Measurements from ENCODE around the gene LAMTOR3.

The LAMTOR3 gene, protein sequence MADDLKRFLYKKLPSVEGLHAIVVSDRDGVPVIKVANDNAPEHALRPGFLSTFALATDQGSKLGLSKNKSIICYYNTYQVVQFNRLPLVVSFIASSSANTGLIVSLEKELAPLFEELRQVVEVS

DNA sequence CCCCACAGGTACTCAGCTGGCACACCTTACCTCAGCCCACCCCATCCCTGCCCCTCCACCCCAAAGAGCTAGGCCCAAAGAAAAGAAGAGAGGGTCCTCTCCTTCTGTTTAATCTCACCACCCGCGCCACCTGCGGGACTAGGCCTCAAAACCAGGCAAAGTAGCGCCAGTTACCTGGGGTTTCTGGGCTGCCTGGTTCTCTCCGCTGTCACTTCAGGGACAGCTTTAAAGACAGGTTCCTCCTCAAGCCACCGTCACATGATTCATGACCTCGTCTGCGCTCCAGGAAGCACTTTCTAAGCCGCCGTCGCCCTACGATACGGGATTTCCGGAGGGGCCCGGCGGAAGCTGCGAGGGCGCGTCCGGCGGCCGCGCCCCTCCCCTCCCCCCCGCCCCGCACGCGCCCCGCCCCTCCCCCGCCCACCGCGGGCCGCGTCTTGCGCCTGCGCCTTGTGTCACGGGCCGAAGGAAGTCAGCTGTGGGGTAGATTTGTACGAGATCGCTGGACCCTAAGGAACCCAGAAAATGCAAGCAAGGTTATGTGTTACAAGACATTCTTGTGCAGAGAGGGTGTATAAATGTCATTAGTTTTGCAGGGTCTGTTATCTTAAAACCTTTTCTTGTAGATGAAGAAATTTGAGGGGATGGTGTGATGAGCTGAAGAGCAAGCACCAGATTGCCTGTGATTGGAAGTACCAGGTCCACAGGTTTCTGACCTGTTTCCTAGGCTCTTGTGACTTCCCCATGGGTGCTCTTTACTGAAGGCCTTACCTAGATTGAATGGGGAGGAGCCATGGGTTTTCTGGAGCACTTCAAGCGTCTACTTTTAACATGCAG, at the start of gene LAMTOR3:
TSS of gene LAMTOR3 (minus strand) at position 267 of the 837 bp plus-strand sequence. CDS start 464 bp downstream, outside the sequence.
- DNase-seq: peak; percentile 13

DNA sequence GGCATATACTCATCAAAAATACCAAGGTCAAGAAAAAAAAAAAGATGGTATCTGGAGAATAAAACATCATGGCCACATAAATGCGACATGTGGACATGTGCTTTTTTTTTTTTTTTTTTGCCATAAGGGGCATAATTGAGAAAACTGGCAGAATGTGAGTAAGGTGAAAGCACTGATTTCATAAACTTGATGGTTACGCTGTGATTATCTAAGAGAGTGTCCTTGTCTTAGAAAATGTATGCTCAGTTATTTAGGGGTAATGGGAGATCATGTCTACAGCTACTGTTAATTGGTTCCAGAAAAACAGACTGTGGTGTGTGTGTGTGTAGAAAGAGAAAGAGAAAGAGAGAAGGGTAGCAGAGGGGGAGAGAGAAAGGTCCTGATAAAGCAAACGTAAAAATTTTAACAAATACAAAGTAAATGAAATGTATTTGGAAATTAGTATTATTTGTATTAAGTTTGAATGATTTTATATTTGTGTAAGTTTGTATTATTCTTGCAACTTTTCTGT, 44.1 kb upstream of the LAMTOR3 start:
- DNase-seq: no peak

DNA sequence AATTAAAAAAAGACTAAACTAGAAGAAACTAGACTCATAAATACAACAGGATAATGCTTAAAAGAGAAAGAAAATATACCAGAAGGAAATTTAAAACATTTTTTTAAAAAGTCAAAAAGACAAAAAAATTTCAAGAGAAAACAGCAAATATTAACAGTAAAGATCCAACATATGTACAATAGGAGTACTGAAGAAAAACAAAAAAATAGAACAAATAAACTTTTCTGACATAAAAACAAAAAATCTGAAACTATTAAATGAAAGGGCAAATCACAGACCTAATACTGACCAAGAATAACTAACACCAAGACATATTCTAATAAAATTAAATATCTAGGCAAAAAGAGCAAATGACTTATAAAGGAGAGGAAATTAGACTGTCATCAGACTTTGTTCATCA, 40.7 kb upstream of the LAMTOR3 start:
- DNase-seq: no peak

DNA sequence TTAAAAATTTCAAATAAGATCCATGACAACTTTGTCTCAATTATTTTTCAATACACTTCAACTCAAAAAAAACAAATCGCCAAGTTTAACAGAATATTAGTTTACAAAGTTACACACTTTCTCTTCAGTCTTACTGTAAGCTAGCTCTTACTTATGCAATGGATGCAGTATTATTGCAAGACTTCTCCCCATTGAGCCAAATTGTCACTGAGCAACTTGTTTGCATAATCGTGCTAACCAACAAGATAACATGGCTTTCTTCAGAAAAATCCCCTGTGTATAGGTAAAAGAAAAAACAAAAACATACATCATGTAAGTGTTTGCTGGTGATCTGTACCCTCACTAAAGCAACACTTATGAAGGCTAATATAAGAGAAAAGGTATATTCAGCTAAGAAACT, 33.3 kb upstream of the LAMTOR3 start:
- DNase-seq: no peak

DNA sequence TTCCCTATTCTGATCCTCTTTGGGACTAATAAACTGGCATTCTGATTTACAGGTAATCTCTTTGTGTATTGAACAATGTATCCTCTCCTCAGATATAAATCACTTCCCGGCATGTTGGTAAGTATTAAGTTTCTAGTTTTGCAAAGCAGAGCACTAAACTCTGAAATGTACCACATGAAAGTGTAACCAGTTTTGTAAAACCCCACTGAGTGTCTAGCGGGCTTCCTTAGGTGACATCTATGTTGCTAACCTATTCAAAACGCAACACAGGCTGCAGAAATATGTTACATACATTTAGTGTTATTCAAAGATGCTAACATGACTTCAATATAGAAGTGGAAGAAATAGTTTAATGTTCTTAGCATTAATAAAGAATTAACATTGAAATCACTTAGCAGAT, 26.9 kb upstream of the LAMTOR3 start:
- no peak for DNase-seq

DNA sequence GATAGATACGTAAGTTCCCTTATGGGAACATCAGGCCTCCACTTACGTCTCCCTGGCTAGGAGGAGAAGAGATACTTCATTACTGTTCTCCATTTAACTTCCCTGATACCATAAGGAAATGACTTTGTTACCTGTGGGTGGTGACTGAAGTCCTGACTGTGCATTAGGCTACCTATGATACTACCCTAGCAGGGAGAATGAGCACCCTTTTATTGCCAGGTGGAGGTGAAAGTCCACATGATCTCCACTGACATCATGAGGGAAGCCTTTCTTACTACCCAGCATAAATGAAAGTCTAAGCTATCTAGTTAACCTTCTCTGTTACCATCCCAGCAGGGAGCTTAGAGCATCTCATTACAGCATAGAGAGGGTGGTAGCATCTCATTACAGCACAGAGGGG, 24.4 kb upstream of the LAMTOR3 start:
- DNase-seq: no peak

DNA sequence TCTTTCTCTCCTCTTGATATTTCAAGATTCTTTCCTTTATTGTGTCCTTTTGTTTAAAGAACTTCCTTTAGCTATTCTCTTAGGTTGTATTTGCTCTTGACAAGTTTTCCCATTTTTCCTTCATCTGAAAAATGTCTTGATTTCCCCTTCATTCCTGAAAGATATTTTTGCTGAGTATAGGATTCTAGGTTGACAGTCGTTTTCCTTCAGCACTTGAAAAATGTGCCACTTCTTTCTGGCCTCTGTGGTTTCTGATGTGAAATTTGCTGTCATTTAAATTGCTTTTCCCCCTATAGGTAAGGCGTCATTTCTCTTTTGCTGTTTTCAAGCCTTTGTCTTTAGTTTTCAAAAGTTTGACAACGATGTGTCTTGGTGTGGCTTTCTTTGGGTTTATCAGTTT, 23.3 kb upstream of the LAMTOR3 start:
- no peak for DNase-seq

DNA sequence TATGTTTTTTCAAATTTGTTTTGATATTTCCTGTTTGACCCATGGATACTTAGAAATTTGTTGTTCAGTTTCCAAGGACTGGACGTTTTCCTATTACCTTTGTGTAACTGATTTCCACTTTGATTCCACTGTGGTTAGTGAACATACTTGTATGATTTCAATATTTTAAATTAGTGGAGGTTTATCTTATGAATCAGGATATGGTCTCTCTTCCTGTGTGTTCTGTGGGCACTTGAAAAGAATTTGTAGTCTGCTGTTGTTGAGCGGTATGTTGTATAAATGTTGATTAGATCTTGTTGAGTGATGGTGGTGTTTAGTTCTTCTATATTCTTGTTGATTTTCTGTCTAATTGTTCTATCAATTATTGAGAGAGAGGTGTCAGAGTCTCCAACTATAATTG, 21.2 kb upstream of the LAMTOR3 start:
- DNase-seq: no peak

DNA sequence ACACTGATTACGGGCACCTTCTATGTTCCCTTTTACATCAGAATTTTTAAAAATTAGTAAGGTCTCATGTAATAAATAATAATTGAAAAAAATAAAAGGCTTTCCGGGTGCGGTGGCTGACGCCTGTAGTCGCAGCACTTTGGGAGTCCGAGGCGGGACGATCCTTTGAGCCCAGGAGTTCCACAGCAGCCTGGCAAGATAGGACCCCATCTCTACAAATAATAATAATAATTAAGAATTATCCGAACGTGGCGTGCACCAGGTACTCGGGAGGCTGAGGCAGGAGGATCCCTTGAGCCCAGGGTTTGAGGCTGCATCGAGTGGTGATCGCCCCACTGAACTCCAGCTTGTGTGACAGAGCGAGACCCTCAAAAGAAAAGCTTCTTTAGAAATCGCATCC, 771 bp upstream of the LAMTOR3 start:
- DNase-seq: no peak

DNA sequence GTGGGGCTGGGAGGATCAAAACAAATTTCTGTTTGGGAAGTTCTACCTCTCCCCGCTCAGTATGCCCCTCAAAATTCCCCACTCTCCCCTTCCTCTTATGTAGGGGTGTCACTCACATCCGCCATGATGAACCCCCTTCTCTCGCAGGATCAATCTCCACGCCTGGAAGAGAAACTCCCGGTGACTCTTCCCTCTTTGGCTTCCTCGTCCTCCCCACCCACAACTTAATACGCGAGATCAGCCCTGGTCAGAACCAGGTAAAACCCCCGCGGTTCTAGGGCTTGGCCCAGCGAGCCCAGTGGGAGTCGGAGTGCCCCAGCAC, 427 bp downstream of the LAMTOR3 start:
- no peak for DNase-seq

DNA sequence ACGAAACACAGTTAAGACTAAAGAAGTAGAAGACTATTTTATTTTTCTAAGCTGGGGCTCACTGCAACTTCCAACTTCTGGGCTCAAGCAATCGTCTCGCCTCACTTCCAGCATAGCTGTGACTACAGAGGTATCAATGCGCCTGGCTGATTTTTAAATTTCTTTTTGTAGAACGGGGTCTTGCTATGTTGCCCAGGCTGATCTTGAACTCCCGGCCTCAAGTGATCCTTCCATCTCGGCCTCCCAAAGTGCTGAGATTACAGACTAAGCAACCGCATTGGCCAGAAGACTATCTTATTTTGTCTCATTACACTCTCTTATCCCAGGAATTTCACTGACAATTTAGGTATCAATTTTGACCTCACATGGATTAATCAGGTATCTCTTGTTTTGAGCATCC, 1.2 kb downstream of the LAMTOR3 start:
- DNase-seq: no peak

DNA sequence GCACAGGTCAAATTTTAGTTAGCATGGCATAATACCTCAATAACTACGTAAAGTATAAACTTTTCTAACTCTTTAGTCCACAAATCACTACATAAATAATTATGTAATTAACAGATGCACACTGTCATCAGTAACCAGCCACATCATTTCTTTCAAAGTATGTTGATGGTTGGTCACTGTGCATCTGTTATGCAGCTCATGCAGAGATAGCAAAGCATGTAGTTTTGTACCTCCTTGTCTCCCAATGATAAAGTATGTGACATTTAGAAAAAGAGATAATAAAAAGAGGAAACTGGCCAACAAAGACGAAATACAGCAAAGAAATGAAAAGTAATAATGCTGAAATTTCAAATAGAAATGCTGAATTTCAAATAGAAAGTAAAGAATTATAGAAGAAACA, 2.9 kb downstream of the LAMTOR3 start:
- DNase-seq: no peak

DNA sequence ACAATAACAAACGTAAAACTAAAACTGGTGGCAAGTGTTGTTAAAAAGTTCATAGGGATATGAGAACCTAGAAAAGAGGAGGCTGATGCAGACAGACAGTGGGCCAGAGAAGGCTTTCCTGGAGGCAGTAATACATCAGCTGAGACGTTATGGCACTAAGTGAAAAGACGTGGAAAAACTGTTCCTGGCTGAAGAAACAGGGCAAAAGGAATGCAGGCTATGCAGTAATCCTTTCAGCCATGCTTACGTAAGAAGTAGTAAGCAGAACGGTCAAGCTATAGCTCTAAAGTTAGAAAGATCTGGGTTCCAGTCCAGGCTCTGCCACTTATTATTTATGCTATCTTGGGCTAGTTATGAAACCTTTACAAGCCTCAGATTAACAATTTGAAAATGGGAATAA, 6.4 kb downstream of the LAMTOR3 start:
- no peak for DNase-seq

DNA sequence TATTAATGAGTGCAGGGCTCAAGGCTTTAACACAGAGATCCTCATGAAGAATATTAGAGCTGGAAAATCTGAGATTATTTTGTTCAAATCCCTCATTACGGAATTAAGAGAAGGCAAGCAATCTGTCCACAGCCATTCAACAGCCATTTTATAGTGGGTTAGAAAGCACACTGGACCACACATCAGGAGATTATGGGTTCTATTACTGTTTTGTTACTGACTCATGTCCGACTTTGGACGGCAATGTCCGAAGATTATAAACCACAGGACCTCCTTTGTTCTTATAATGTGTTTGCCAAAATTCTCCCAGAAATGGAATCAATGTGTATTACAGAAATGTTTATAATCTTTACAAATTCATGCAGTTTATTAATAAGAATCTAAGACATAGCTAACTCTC, 8.1 kb downstream of the LAMTOR3 start:
- no peak for DNase-seq

DNA sequence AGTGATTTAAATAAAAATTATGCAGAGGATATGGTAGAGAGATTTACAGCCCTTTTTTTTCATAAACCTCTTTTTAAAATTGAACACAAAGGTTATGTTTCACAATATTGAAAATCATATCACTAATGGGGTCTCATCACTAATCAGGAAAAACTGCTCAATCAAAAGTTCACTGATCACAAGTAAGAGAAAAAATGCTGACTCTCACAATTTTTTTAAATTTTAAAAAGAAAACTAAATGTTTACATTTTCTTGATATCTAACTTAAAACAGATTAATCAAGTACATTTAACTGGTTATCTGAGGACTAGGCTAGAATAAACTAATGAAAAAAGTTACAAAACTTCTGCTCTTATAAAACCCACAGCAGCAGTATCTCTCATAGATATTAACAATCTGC, 8.5 kb downstream of the LAMTOR3 start:
- no peak for DNase-seq

DNA sequence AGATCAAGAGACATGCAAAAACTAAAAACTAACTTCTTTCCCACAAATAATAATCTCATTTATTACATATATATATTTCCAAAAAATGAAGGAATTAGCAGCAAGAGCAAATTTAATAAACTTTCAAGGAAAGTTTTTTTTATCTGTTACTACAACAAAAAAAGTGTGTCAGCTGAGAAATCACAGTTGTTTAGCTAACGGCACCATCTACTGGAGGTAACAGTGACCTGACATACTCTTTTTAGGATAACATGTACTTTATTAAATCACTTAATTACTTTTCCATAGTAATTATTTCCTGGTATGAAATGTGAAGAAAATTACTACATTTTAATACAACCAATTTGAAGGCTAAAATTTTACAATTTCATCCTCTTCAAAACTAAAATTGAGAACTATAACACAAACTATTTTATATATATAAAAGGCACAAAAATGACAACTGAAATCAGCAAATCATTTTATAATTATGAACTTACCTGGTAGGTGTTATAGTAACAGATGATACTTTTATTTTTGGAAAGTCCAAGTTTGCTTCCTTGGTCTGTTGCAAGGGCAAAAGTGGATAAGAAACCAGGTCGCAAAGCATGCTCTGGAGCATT, 9.1 kb downstream of the LAMTOR3 start:
- no peak for DNase-seq

DNA sequence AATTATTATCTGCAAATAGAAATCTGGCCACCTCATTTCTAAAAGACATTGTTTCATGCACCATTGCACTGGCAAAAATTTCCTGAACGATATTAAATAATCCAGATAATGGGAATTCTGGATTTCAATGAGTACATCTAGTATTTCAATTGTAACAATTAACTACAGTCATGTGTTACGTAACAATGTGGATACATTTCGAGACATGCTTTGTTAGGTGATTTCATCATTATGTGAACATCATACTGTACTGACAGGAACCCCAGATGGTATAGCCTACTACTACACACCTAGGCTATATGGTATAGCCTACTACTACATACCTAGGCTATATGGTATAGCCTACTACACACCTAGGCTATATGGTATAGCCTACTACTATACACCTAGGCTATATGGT, 14.8 kb downstream of the LAMTOR3 start:
- no peak for DNase-seq

DNA sequence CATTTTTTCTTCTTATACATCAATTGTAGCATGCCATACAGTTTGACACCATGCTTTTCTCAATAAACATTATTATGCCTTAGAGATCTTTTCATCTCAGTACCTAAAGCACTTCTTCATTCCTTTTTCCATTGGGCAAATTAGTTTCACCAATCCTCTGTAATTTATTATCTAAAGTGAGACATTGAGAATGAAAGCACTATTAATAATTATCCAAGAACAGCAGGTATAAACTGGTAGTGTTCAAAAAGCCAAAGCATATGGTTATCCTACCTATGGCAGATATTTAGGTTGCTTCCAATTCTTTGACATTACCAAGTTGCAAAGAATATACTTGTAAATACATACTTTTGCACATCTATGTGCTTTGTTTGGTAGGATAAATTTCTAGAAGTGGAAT, 15.6 kb downstream of the LAMTOR3 start:
- no peak for DNase-seq

DNA sequence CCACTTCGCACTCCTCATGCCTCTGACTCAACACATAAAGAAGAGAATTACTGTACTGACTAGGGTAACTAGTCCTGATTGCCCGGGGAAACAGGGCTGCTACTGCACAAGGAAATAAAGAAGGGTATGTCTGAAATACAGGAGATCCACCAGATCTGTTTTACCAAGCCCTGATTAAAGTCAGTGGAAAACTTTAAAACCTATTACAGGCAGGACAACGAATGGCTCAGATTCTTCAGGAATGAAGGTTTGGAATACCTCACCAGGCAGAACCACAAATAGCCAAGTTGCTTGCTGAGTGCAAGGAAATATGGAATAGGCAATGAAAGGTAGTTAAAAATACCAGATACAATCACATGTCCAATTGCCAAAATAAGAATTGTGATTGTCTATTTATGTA, 17.3 kb downstream of the LAMTOR3 start:
- no peak for DNase-seq

DNA sequence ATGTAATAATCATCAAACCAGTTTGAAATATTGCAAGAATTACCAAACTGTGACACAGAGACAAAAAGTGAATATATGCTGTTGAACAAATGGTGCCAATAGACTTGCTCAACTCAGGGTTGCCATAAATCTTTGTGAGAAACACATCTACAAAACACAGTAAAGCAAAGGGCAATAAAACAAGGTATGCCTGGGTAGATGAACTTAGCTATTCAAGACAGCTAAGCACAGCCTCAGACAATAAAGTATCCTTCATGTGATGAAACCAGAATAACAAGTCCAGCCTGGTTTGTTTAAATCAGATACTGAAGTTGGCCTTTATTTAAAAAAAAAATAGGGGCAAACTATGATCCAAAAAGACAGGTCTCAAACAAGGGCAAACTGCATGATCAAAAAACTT, 19.2 kb downstream of the LAMTOR3 start:
- no peak for DNase-seq

DNA sequence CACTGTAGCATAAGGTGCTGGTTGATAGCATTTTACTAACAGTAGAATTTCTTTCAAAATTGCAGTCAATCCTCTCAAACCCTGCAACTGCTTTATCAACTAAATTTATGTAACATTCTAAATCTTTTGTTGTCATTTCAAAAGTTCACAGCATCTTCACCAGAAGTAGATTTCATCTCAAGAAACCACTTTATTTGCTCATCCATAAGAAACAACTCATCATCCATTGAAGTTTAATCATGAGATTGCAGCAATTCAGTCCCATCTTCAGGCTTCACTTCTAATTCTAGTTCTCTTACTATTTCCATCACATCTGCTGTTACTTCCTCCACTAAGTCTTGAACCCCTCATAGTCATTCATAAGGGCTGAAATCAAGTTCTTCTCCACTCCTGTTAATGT, 21.7 kb downstream of the LAMTOR3 start:
- no peak for DNase-seq

DNA sequence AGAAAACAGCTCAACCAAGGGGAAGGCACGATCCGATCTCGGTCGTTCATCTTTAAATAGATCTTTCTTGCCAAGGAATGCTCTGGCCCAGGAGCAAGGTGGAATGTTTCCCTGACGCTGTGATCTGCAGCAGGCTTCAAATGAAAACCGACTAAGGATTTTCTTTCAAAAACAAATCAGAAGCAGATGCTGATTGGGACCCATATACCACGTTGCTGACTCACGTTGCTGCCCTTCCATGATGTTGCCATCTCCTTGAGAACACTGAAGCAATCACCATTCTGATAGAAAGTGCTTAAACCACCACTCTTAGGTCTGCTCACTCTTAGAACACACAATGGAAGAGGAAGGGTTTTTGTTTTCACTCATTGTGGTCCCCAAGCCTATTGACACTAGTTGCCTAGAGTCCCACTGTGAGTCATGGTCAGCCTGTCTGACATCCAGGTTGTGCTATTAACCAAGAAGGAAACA, 26.1 kb downstream of the LAMTOR3 start:
- no peak for DNase-seq

DNA sequence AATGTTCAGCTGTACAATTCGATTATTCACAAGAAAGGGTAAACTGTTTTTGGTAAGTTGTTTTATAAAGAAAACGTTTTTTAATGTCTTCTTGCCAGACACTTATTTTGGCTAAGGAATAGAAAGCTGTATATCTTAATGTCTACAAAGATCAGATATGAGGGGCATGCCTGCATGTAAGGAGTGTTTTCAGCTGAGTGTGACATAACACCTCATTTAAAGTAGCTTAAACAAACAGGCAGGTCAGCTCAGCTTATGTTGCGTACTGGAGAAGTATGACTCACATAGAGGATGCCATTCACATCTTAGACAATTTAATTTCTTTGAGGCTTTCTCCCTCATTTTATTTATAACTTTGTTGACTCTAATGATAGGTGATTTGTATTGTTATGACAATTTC, 30.4 kb downstream of the LAMTOR3 start:
- DNase-seq: no peak

Measured in GOT3 (cell line).